Panc1 (cell line): ENCODE data around the gene FOXK1. TPM values are rescaled to one million over a fixed set of nuclear protein-coding genes. Genes with fewer than 3 reads are reported as not detected.

Experiments
- ATAC-seq: fragments of 200-7000 bp; cut with Tn5 transposase; 2 replicates; pipeline ENCODE4 v1.9.1; 2020; ENCODE audit warnings: mild to moderate bottlenecking, moderate library complexity
- BruUV-seq: library from RNA; stranded (reverse); fragments of 400-500 nt; replicated peaks from 2 replicates; lab custom pipeline; 2021; lab: Mats Ljungman, UMichigan
- CTCF ChIA-PET: fragments of 300-600 bp; sonication (Branson Sonifier 250); formaldehyde crosslinking; loops from one replicate; lab custom pipeline; 2022; ENCODE audit warnings: antibody characterized with exemption; lab: Charles Lee
- POLR2A ChIA-PET: fragments of 300-600 bp; sonication (Branson Sonifier 250); formaldehyde crosslinking; loops from one replicate; lab custom pipeline; 2022; ENCODE audit warnings: antibody characterized with exemption; lab: Charles Lee
- DNase-seq: peaks from one replicate; pipeline ENCODE4 v3.0.0-alpha.2; 2010; ENCODE audit warnings: low read depth, low spot score
- H3K27ac ChIP-seq: 2 replicates; pipeline ENCODE4 v1.5.1; 2011; ENCODE audit warnings: mild to moderate bottlenecking, low read length, inconsistent platforms
- H3K27me3 ChIP-seq: fragments of 200-500 bp; sonication (Bioruptor generic); 2 replicates; pipeline ENCODE4 v1.6.0; 2014; ENCODE audit warnings: low read length, inconsistent platforms; ENCODE audit not compliant: control insufficient read depth, insufficient read depth
- H3K36me3 ChIP-seq: fragments of 200-500 bp; sonication (Bioruptor generic); 2 replicates; pipeline ENCODE4 v1.5.1; 2014; ENCODE audit warnings: inconsistent platforms, mild to moderate bottlenecking, low read length, moderate library complexity; ENCODE audit not compliant: control insufficient read depth, insufficient read depth
- H3K4me1 ChIP-seq: 2 replicates; pipeline ENCODE4 v1.5.1; 2011; ENCODE audit warnings: inconsistent platforms, mild to moderate bottlenecking, low read length, moderate library complexity; ENCODE audit not compliant: control insufficient read depth, insufficient read depth
- H3K4me3 ChIP-seq, 2 experiments: 2 replicates each; pipeline ENCODE4 v1.5.1; 2011 to 2012; ENCODE audit warnings: low read depth in 2 of 2, low read length in 2 of 2, mild to moderate bottlenecking in 2 of 2, inconsistent platforms in 1 of 2, moderate library complexity in 1 of 2
- H3K9me3 ChIP-seq: fragments of 200-500 bp; sonication (Bioruptor generic); 2 replicates; pipeline ENCODE4 v1.5.1; 2014; ENCODE audit warnings: low read depth, mild to moderate bottlenecking, inconsistent platforms, low read length, moderate library complexity; ENCODE audit not compliant: control insufficient read depth, insufficient read depth
- CTCF ChIP-seq: fragments of 450-650 bp; IDR thresholded peaks from 2 replicates; pipeline ENCODE4 v1.5.1; 2017; ENCODE audit warnings: mild to moderate bottlenecking
- POLR2AphosphoS5 ChIP-seq: IDR thresholded peaks from 2 replicates; pipeline ENCODE4 v1.6.1; 2012; ENCODE audit warnings: mild to moderate bottlenecking, low read depth, low read length, moderate library complexity
- REST ChIP-seq, 2 experiments: IDR thresholded peaks; 2 replicates each; pipeline ENCODE4 v1.6.1; 2011 to 2012; ENCODE audit warnings: low read depth in 2 of 2, control low read depth in 1 of 2, low read length in 1 of 2, mild to moderate bottlenecking in 1 of 2, moderate library complexity in 1 of 2; ENCODE audit not compliant: insufficient read depth in 1 of 2
- SIN3A ChIP-seq: IDR thresholded peaks from 2 replicates; pipeline ENCODE4 v1.6.1; 2012; ENCODE audit warnings: low read depth, mild to moderate bottlenecking, low read length, moderate library complexity, borderline replicate concordance; ENCODE audit not compliant: insufficient read depth
- TCF7L2 ChIP-seq: IDR thresholded peaks from 2 replicates; pipeline ENCODE4 v1.6.1; 2011; ENCODE audit warnings: mild to moderate bottlenecking, low read depth, low read length, inconsistent platforms
- in situ Hi-C: cut with HindIII; loops from 2 replicates; pipeline ENCODE4 v1.10.0; 2016; ENCODE audit warnings: low sequenced_read_pairs, low pct_unique_long_range_greater_than_20kb
- intact Hi-C: fragments of 100-400 bp; cut with micrococcal nuclease; formaldehyde crosslinking; loops from one replicate; pipeline ENCODE4 v1.10.0; 2022; ENCODE audit not compliant: unreplicated experiment
- total RNA-seq: library from RNA; stranded (reverse); gene quantifications from one replicate; pipeline ENCODE4 v1.2.1, GENCODE V29; 2021; ENCODE audit not compliant: unreplicated experiment

Gene FOXK1
- total RNA-seq, 1 experiment from 2014 or later: 72.7 TPM

GRCh38 chr7:4740796-4741195, 58.7 kb downstream of the FOXK1 start:
- H3K4me1 ChIP-seq: peaks cover 39% of the 10 kb centered on the region
- TF ChIP-seq POLR2AphosphoS5: no peak
- no peak for TF ChIP-seq SIN3A
- no peak for TF ChIP-seq REST (IDR thresholded peaks at IDR 0.05; ENCODE audit: insufficient read depth in 1 of 2, low read depth in 2 of 2, low read length in 1 of 2)
- TF ChIP-seq TCF7L2: no peak
- TF ChIP-seq CTCF: no peak
- H3K9me3 ChIP-seq: no peaks in the 10 kb centered on the region
- no peak for ATAC-seq
- no peaks in the 10 kb centered on the region for H3K36me3 ChIP-seq
- CTCF ChIA-PET: no interaction called here
- in situ Hi-C loops (no loop called here), intact Hi-C loops (no loop called here)
- no peak for DNase-seq
- no peak overlapping the region for H3K27ac ChIP-seq
- no peaks in the 10 kb centered on the region for H3K27me3 ChIP-seq
- POLR2A ChIA-PET: no interaction called here
- H3K4me3 ChIP-seq: no peak overlapping the region
- BruUV-seq: no TSS peak

- Histone ChIP-seq H3K27ac (no peak overlapping the region), H3K27me3 (no peaks in the 10 kb centered on the region), H3K9me3 (no peaks in the 10 kb centered on the region), H3K36me3 (no peaks in the 10 kb centered on the region), H3K4me3 (no peak overlapping the region), H3K4me1 (peaks cover 47% of the 10 kb centered on the region)
- ATAC-seq (no peak), DNase-seq (no peak)
- in situ Hi-C loops: no loop called here
- POLR2A ChIA-PET: no interaction called here
- BruUV-seq: no TSS peak
- intact Hi-C loops: no loop called here
- CTCF ChIA-PET: no interaction called here
- TF ChIP-seq POLR2AphosphoS5: no peak
- no peak for TF ChIP-seq TCF7L2
Measured at GRCh38 chr7:4742051-4742573, 60.0 kb downstream of the FOXK1 start.

GRCh38 chr7:4742852-4743251, 60.8 kb downstream of the FOXK1 start:
- DNase-seq (no peak), ATAC-seq (no peak)
- Histone ChIP-seq H3K4me3 (no peak overlapping the region), H3K4me1 (peaks cover 47% of the 10 kb centered on the region), H3K9me3 (no peaks in the 10 kb centered on the region), H3K27ac (no peak overlapping the region), H3K36me3 (no peaks in the 10 kb centered on the region), H3K27me3 (no peaks in the 10 kb centered on the region)
- ChIA-PET CTCF (no interaction called here), POLR2A (interaction anchor here (0.6 kb wide), 1 partner anchor 109 kb away, joined by 3 read pairs; no protein-coding TSS in a partner anchor)
- TF ChIP-seq TCF7L2: no peak
- no peak for TF ChIP-seq POLR2AphosphoS5
- TF ChIP-seq REST (IDR thresholded peaks at IDR 0.05; ENCODE audit: insufficient read depth in 1 of 2, low read depth in 2 of 2, low read length in 1 of 2): no peak
- no peak for TF ChIP-seq CTCF
- no peak for TF ChIP-seq SIN3A
- in situ Hi-C loops (no loop called here), intact Hi-C loops (no loop called here)
- BruUV-seq: no TSS peak
